K562 (cell line): ENCODE results near the gene RGS17. TPM values are rescaled to one million over a fixed set of nuclear protein-coding genes. Genes with fewer than 3 reads are reported as not detected.

Experiments used
- AFF1 ChIP-seq, 2 experiments: fragments of 450-650 bp; IDR thresholded peaks; 2 replicates each; pipeline ENCODE4 v1.6.1; 2018; ENCODE audit warnings: mild to moderate bottlenecking in 2 of 2, low read depth in 1 of 2; ENCODE audit not compliant: partially characterized antibody in 2 of 2
- BCOR ChIP-seq: fragments of 450-650 bp; IDR thresholded peaks from 2 replicates; pipeline ENCODE4 v1.6.1; 2016
- HMBOX1 ChIP-seq: sonication (generic); IDR thresholded peaks from 2 replicates; pipeline ENCODE4 v1.6.1; 2016
- ID3 ChIP-seq, 2 experiments: fragments of 250-450 bp in 1 of 2; fragments of 450-650 bp in 1 of 2; sonication (Bioruptor Pico) in 1 of 2; IDR thresholded peaks; 2 replicates each; pipeline versions ENCODE4 v1.6.1 to v1.8.0; 2016 to 2021; ENCODE audit warnings: mild to moderate bottlenecking in 2 of 2, moderate library complexity in 2 of 2, missing compliant biosample characterization in 1 of 2, missing genetic modification characterization in 1 of 2
- LARP7 ChIP-seq: fragments of 450-650 bp; IDR thresholded peaks from 2 replicates; pipeline ENCODE4 v1.6.1; 2016
- NFE2 ChIP-seq: IDR thresholded peaks from 2 replicates; pipeline ENCODE4 v1.6.1; 2014; ENCODE audit warnings: antibody characterized with exemption, low read depth
- NFYB ChIP-seq: IDR thresholded peaks from 2 replicates; pipeline ENCODE4 v1.6.1; 2011; ENCODE audit warnings: mild to moderate bottlenecking, moderate library complexity; ENCODE audit not compliant: insufficient read length; ENCODE audit errors: extremely low read depth
- POLR2AphosphoS5 ChIP-seq: IDR thresholded peaks from 2 replicates; pipeline ENCODE4 v1.6.1; 2011; ENCODE audit warnings: mild to moderate bottlenecking, low read depth, low read length, moderate library complexity; ENCODE audit not compliant: control insufficient read depth, insufficient read depth
- RBM17 ChIP-seq: fragments of 200-400 bp; formaldehyde crosslinking; IDR thresholded peaks from 2 replicates; pipeline ENCODE4 v1.6.1; 2017; ENCODE audit warnings: low read depth, mild to moderate bottlenecking, low read length, borderline replicate concordance
- RUNX1 ChIP-seq: sonication (generic); IDR thresholded peaks from 2 replicates; pipeline ENCODE4 v1.6.1; 2016; ENCODE audit warnings: antibody characterized with exemption, low read depth
- SUPT5H ChIP-seq: fragments of 450-650 bp; IDR thresholded peaks from 2 replicates; pipeline ENCODE4 v1.6.1; 2016
- TEAD4 ChIP-seq, 2 experiments: sonication (generic) in 1 of 2; formaldehyde crosslinking in 1 of 2; IDR thresholded peaks; 2 replicates each; pipeline versions ENCODE4 v1.6.1 to v1.8.0; 2012 to 2022; ENCODE audit warnings: borderline replicate concordance in 1 of 2, inconsistent platforms in 1 of 2, low read length in 1 of 2, mild to moderate bottlenecking in 1 of 2, missing genetic modification reagents in 1 of 2
- TSC22D4 ChIP-seq: fragments of 450-650 bp; IDR thresholded peaks from 2 replicates; pipeline ENCODE4 v1.6.1; 2016; ENCODE audit warnings: missing genetic modification characterization, missing biosample characterization, control low read depth
- ZBED1 ChIP-seq: IDR thresholded peaks from 2 replicates; pipeline ENCODE4 v1.6.1; 2014
- ZNF311 ChIP-seq: fragments of 250-450 bp; sonication (Bioruptor Pico); IDR thresholded peaks from 2 replicates; pipeline ENCODE4 v1.4.0; 2020; ENCODE audit warnings: mild to moderate bottlenecking, moderate library complexity
- ZNF551 ChIP-seq: fragments of 250-450 bp; sonication (Bioruptor Pico); IDR thresholded peaks from 2 replicates; pipeline ENCODE4 v1.5.0; 2021; ENCODE audit warnings: mild to moderate bottlenecking, moderate library complexity
- ZNF695 ChIP-seq: fragments of 450-650 bp; formaldehyde crosslinking; IDR thresholded peaks from 2 replicates; pipeline ENCODE4 v1.4.0; 2020; ENCODE audit warnings: mild to moderate bottlenecking, moderate library complexity
- ZNF740 ChIP-seq, 3 experiments: fragments of 200-800 bp in 1 of 3; sonication (Bioruptor generic) in 1 of 3; sonication (generic) in 1 of 3; formaldehyde crosslinking in 1 of 3; IDR thresholded peaks; 2 replicates each; pipeline versions ENCODE4 v1.6.1 to v1.8.0; 2016 to 2022; ENCODE audit warnings: mild to moderate bottlenecking in 2 of 3, missing compliant biosample characterization in 2 of 3, missing genetic modification characterization in 2 of 3, missing genetic modification reagents in 1 of 3
- polyA plus RNA-seq, 8 experiments: library from polyadenylated mRNA; depleted of rRNA in 4 of 8; stranded (reverse) in 5 of 8; unstranded in 3 of 8; fragments of >200 nt; fragmentation: Nextera tagmentation in 2 of 8; fragmentation: Illumina TruSeq in 1 of 8; extraction: Ambion mirVana in 2 of 8; extraction: Trizol in 1 of 8; gene quantifications; 2 replicates each; pipeline versions ENCODE4 v1.2.1 to v1.2.3, GENCODE V29; 2011 to 2014; ENCODE audit warnings: inconsistent platforms in 1 of 8, missing spikeins in 1 of 8
- total RNA-seq, 7 experiments: library from RNA; depleted of rRNA in 6 of 7; stranded (reverse); fragments of >200 nt in 6 of 7; fragmentation: Illumina TruSeq in 2 of 7; extraction: Trizol in 2 of 7; gene quantifications; 2 replicates each; pipeline versions ENCODE4 v1.2.1 to v1.2.3, GENCODE V29; 2011 to 2021; ENCODE audit warnings: low replicate concordance in 1 of 7
- TF ChIP-seq, protein P1 (sequence below): fragments of 450-650 bp; formaldehyde crosslinking; IDR thresholded peaks from 2 replicates; pipeline ENCODE4 v1.4.0; 2022; ENCODE audit warnings: missing genetic modification characterization

Gene RGS17
- total and polyA plus RNA-seq, 9 of the 15 experiments (the other 6 are each of a cell fraction or from before 2014, with no cell fraction given): 0.01 to 0.14 (median 0.08) TPM; not detected in 6

DNA sequence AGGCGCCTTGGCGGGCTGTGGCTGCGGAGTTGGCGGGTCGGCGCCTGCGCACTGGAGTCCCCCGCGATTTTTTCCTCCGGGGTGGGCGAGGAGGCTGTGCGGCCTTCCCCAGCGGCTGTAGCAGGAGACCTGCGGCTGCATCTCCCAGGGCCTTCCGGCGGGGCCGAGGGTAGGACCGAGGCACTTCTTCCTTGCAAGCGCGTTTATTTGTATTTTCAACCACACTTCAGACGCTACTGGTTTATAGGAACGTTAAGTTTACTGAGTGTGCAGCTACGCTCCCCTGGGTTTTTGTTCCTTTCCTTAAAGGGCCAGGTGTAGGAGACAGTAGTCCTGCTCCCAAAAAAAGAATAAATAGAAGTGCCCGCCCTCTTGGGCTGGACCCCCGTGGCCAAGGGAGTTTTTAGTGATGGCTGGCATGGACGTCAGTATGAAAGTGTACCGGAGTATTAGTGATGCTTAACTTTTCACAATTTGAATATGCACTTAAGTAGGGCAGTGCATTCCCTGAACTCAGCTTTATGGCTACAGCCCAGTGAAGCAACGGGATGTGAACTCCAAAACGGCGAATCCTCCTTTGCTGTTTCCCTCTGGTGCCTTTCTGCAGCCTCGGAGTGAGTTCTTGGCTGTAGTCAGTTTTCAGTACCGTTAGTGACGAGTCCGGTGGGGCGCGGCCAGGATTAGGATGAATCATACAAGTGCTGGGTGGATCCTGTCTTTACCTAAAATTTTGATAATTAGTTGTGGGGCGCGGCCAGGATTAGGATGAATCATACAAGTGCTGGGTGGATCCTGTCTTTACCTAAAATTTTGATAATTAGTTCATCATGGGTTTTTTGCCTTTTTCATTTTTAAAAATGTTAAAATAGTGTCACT, 147.2 kb downstream of the RGS17 start (continued):
- TF ChIP-seq, protein P1, sequence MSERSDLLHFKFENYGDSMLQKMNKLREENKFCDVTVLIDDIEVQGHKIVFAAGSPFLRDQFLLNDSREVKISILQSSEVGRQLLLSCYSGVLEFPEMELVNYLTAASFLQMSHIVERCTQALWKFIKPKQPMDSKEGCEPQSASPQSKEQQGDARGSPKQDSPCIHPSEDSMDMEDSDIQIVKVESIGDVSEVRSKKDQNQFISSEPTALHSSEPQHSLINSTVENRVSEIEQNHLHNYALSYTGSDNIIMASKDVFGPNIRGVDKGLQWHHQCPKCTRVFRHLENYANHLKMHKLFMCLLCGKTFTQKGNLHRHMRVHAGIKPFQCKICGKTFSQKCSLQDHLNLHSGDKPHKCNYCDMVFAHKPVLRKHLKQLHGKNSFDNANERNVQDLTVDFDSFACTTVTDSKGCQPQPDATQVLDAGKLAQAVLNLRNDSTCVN (CRISPR knock-in tag): no peak
- TF ChIP-seq LARP7 (no peak), ZNF695 (CRISPR knock-in tag) (no peak), HMBOX1 (peak; percentile 29; the same call in 1 of the 2 replicates), ZBED1 (no peak), SUPT5H (peak; percentile 90), NFE2 (0 out of 2 replicates have a peak, but pooled peaks have one; percentile 12), BCOR (no peak), ID3 (CRISPR knock-in tag; IDR thresholded peaks at IDR 0.05) (no peak), ID3 (tag; IDR thresholded peaks at IDR 0.05) (no peak), RBM17 (no peak), NFYB (no peak), TSC22D4 (tag) (no peak), ZNF551 (CRISPR knock-in tag) (no peak), AFF1 (IDR thresholded peaks at IDR 0.05; ENCODE audit: low read depth in 1 of 2, partially characterized antibody in 2 of 2) (peak in 1 of 2 experiments; percentile 70), TEAD4 (IDR thresholded peaks at IDR 0.05; ENCODE audit: low read length) (no peak; the same call in 1 of the 2 replicates), TEAD4 (CRISPR knock-in tag; IDR thresholded peaks at IDR 0.05; ENCODE audit: borderline replicate concordance) (no peak), ZNF311 (no peak), ZNF740 (CRISPR knock-in tag; IDR thresholded peaks at IDR 0.05) (peak; percentile 48; the same call in 1 of the 2 replicates), ZNF740 (tag; IDR thresholded peaks at IDR 0.05) (no peak), RUNX1 (no peak), POLR2AphosphoS5 (peak; percentile 67; the same call in 1 of the 2 replicates)
